Liver (tissue), 3 donors: ENCODE measurements around the gene KIAA0825.

Experiments used
- EGR1 ChIP-seq, 2 donors: IDR thresholded peaks; 2 replicates each; pipeline ENCODE4 v1.6.1; 2016 to 2018; ENCODE audit warnings: antibody characterized with exemption in 2 of 2, low read depth in 2 of 2
- GABPA ChIP-seq, 2 donors: IDR thresholded peaks in 1 of 2; conservative IDR thresholded peaks in 1 of 2; 2 replicates each; pipeline ENCODE4 v1.6.1; 2016; ENCODE audit warnings: antibody characterized with exemption in 2 of 2, mild to moderate bottlenecking in 1 of 2, moderate library complexity in 1 of 2
- HNF4A ChIP-seq, 2 donors: conservative IDR thresholded peaks; 2 replicates each; pipeline ENCODE4 v1.6.1; 2016; ENCODE audit warnings: antibody characterized with exemption in 2 of 2, mild to moderate bottlenecking in 2 of 2
- JUND ChIP-seq, 2 donors: IDR thresholded peaks; 2 replicates each; pipeline ENCODE4 v1.6.1; 2016; ENCODE audit warnings: antibody characterized with exemption in 2 of 2
- NR2F2 ChIP-seq: IDR thresholded peaks from 2 replicates; pipeline ENCODE4 v1.6.1; 2016; ENCODE audit warnings: antibody characterized with exemption
- RAD21 ChIP-seq, 2 donors: IDR thresholded peaks; 2 replicates each; pipeline ENCODE4 v1.6.1; 2016; ENCODE audit warnings: antibody characterized with exemption in 2 of 2, mild to moderate bottlenecking in 2 of 2
- RXRA ChIP-seq, 2 donors: IDR thresholded peaks; 2 replicates each; pipeline ENCODE4 v1.6.1; 2017 to 2018; ENCODE audit warnings: antibody characterized with exemption in 2 of 2, mild to moderate bottlenecking in 1 of 2
- SP1 ChIP-seq: IDR thresholded peaks from 2 replicates; pipeline ENCODE4 v1.6.1; 2018; ENCODE audit warnings: antibody characterized with exemption, mild to moderate bottlenecking
- TAF1 ChIP-seq: conservative IDR thresholded peaks from 2 replicates; pipeline ENCODE4 v1.6.1; 2016; ENCODE audit warnings: antibody characterized with exemption, mild to moderate bottlenecking
- TF ChIP-seq, protein P1 (sequence below): IDR thresholded peaks from 2 replicates; pipeline ENCODE4 v1.6.1; 2016; ENCODE audit warnings: antibody characterized with exemption
- TF ChIP-seq, protein P2 (sequence below): fragments of 150-350 bp; IDR thresholded peaks from 2 replicates; pipeline ENCODE4 v1.5.1; 2017; ENCODE audit warnings: improper control_type of control experiment, low read depth, low read length; ENCODE audit not compliant: missing input control
- donor health status: healthy.
- donor health status: healthy.

DNA sequence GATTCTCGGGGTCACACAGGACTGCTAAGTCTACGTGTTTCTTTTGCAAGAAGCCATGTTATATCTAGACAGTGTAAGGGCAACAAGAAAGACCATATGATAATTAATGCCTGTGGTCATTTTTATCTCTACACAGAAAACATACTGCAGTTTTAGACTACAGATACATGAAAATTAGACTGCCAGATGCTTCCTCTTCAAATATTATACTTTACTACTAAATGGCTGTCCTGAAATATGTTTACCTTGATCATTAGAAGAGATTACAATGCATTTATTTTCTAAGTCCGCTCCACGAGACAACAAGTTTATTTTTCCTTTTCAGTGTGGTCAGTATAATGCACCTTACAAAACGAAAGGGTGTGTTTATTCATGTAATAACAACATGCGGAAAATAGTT lies 147.6 kb downstream of the KIAA0825 start:
- TF ChIP-seq, protein P1, sequence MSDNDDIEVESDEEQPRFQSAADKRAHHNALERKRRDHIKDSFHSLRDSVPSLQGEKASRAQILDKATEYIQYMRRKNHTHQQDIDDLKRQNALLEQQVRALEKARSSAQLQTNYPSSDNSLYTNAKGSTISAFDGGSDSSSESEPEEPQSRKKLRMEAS, result no peak
- TF ChIP-seq, protein P2, sequence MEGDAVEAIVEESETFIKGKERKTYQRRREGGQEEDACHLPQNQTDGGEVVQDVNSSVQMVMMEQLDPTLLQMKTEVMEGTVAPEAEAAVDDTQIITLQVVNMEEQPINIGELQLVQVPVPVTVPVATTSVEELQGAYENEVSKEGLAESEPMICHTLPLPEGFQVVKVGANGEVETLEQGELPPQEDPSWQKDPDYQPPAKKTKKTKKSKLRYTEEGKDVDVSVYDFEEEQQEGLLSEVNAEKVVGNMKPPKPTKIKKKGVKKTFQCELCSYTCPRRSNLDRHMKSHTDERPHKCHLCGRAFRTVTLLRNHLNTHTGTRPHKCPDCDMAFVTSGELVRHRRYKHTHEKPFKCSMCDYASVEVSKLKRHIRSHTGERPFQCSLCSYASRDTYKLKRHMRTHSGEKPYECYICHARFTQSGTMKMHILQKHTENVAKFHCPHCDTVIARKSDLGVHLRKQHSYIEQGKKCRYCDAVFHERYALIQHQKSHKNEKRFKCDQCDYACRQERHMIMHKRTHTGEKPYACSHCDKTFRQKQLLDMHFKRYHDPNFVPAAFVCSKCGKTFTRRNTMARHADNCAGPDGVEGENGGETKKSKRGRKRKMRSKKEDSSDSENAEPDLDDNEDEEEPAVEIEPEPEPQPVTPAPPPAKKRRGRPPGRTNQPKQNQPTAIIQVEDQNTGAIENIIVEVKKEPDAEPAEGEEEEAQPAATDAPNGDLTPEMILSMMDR, result no peak
- TF ChIP-seq NR2F2 (no peak), RXRA (IDR thresholded peaks at IDR 0.05) (no peak), TAF1 (no peak), GABPA (IDR thresholded peaks at IDR 0.05 in 1 of 2, conservative IDR thresholded peaks at IDR 0.05 in 1 of 2) (no peak), RAD21 (IDR thresholded peaks at IDR 0.05) (no peak), SP1 (no peak), HNF4A (conservative IDR thresholded peaks at IDR 0.05) (no peak), JUND (IDR thresholded peaks at IDR 0.05) (no peak), EGR1 (IDR thresholded peaks at IDR 0.05; ENCODE audit: low read depth in 2 of 2) (no peak)
